Caco-2 (cell line): ENCODE data around the gene ANO4. TPM values are rescaled to one million over a fixed set of nuclear protein-coding genes. Genes with fewer than 3 reads are reported as not detected.
"Not testable (repeated sequence)": the region's sequence is repeated elsewhere in the genome, so short reads cannot be mapped to it uniquely, and the experiment has no call there.

Source experiments
- BruUV-seq: library from RNA; stranded (reverse); fragments of 400-500 nt; replicated peaks from 2 replicates; lab custom pipeline; 2021; lab: Mats Ljungman, UMichigan
- CTCF ChIA-PET: fragments of 300-600 bp; sonication (Branson Sonifier 250); formaldehyde crosslinking; loops from one replicate; lab custom pipeline; 2022; ENCODE audit warnings: antibody characterized with exemption; lab: Charles Lee
- POLR2A ChIA-PET: fragments of 300-600 bp; sonication (Branson Sonifier 250); formaldehyde crosslinking; loops from one replicate; lab custom pipeline; 2022; ENCODE audit warnings: antibody characterized with exemption; lab: Charles Lee
- DNase-seq, 2 experiments: peaks; one replicate each; pipeline versions ENCODE4 v3.0.0 to v3.0.0-alpha.2; 2020 to 2022
- H3K27me3 ChIP-seq: replicated peaks from 2 replicates; pipeline ENCODE4 v1.6.0; 2011; ENCODE audit warnings: low read length; ENCODE audit not compliant: control insufficient read depth, insufficient read depth
- H3K36me3 ChIP-seq: 2 replicates; pipeline ENCODE4 v1.5.1; 2011; ENCODE audit warnings: low read length; ENCODE audit not compliant: control insufficient read depth, insufficient read depth
- H3K4me1 ChIP-seq: fragments of 250-450 bp; sonication (Bioruptor Pico); 2 replicates; pipeline ENCODE4 v1.5.1; 2020; ENCODE audit warnings: mild to moderate bottlenecking
- H3K4me3 ChIP-seq: 2 replicates; pipeline ENCODE4 v1.5.1; 2011; ENCODE audit warnings: low read depth, mild to moderate bottlenecking, control low read depth, low read length
- H3K9me3 ChIP-seq: fragments of 250-450 bp; sonication (Bioruptor Pico); 2 replicates; pipeline ENCODE4 v1.5.1; 2020; ENCODE audit warnings: mild to moderate bottlenecking, moderate library complexity
- H3K27ac Mint-ChIP-seq: one replicate; pipeline ENCODE4 v1.8.0; 2022; ENCODE audit warnings: mixed read lengths; ENCODE audit not compliant: unreplicated experiment
- H3K27me3 Mint-ChIP-seq: one replicate; pipeline ENCODE4 v1.8.0; 2022; ENCODE audit warnings: mixed read lengths; ENCODE audit not compliant: insufficient read depth, unreplicated experiment
- H3K36me3 Mint-ChIP-seq: one replicate; pipeline ENCODE4 v1.8.0; 2022; ENCODE audit warnings: mild to moderate bottlenecking, mixed read lengths; ENCODE audit not compliant: insufficient read depth, unreplicated experiment
- H3K4me1 Mint-ChIP-seq: one replicate; pipeline ENCODE4 v1.8.0; 2022; ENCODE audit warnings: low read depth, mixed read lengths; ENCODE audit not compliant: unreplicated experiment
- H3K4me3 Mint-ChIP-seq: one replicate; pipeline ENCODE4 v1.8.0; 2022; ENCODE audit warnings: mild to moderate bottlenecking, moderate library complexity, mixed read lengths; ENCODE audit not compliant: unreplicated experiment
- H3K9me3 Mint-ChIP-seq: one replicate; pipeline ENCODE4 v1.8.0; 2022; ENCODE audit warnings: mixed read lengths; ENCODE audit not compliant: unreplicated experiment
- intact Hi-C: fragments of 100-400 bp; cut with micrococcal nuclease; formaldehyde crosslinking; loops from one replicate; pipeline ENCODE4 v1.10.0; 2022; ENCODE audit not compliant: unreplicated experiment
- total RNA-seq: library from RNA; stranded (reverse); gene quantifications from 2 replicates; pipeline ENCODE4 v1.2.3, GENCODE V29; 2022
- TF ChIP-seq, protein P1 (sequence below), 2 experiments: fragments of 200-600 bp in 1 of 2; IDR thresholded peaks; 1 replicate in 1 of 2; 2 replicates in 1 of 2; pipeline versions ENCODE4 v1.5.1 to v1.8.0; 2011 to 2022; ENCODE audit warnings: antibody characterized with exemption in 1 of 2, control low read depth in 1 of 2, inconsistent platforms in 1 of 2, low read depth in 1 of 2, low read length in 1 of 2, mild to moderate bottlenecking in 1 of 2, moderate library complexity in 1 of 2; ENCODE audit not compliant: insufficient read depth in 1 of 2, severe bottlenecking in 1 of 2, unreplicated experiment in 1 of 2

The ANO4 gene
- total RNA-seq, 1 experiment from 2014 or later: 0.09 TPM

GRCh38 chr12:100927826-100928225 is 133.2 kb downstream of the ANO4 start:
- Mint-ChIP-seq H3K27ac (no peak overlapping the region), H3K27me3 (peaks cover 6% of the 10 kb centered on the region), H3K36me3 (no peaks in the 10 kb centered on the region), H3K4me1 (no peaks in the 10 kb centered on the region), H3K9me3 (no peaks in the 10 kb centered on the region), H3K4me3 (no peak overlapping the region)
- DNase-seq: no peak
- intact Hi-C loops: loop anchor here (5.0 to 10.0 kb wide), 2 partner anchors 127 to 394 kb away; no protein-coding TSS in a partner anchor
- Histone ChIP-seq H3K4me3 (no peak overlapping the region), H3K4me1 (no peaks in the 10 kb centered on the region), H3K9me3 (no peaks in the 10 kb centered on the region), H3K27me3 (no peaks in the 10 kb centered on the region), H3K36me3 (no peaks in the 10 kb centered on the region)
- TF ChIP-seq, protein P1, sequence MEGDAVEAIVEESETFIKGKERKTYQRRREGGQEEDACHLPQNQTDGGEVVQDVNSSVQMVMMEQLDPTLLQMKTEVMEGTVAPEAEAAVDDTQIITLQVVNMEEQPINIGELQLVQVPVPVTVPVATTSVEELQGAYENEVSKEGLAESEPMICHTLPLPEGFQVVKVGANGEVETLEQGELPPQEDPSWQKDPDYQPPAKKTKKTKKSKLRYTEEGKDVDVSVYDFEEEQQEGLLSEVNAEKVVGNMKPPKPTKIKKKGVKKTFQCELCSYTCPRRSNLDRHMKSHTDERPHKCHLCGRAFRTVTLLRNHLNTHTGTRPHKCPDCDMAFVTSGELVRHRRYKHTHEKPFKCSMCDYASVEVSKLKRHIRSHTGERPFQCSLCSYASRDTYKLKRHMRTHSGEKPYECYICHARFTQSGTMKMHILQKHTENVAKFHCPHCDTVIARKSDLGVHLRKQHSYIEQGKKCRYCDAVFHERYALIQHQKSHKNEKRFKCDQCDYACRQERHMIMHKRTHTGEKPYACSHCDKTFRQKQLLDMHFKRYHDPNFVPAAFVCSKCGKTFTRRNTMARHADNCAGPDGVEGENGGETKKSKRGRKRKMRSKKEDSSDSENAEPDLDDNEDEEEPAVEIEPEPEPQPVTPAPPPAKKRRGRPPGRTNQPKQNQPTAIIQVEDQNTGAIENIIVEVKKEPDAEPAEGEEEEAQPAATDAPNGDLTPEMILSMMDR (IDR thresholded peaks at IDR 0.05; ENCODE audit: insufficient read depth in 1 of 2, low read depth in 1 of 2, low read length in 1 of 2, severe bottlenecking in 1 of 2, unreplicated experiment in 1 of 2): no peak
- BruUV-seq: no TSS peak
- POLR2A ChIA-PET: no interaction called here
- CTCF ChIA-PET: no interaction called here

- ChIA-PET POLR2A (no interaction called here), CTCF (no interaction called here)
- Mint-ChIP-seq H3K4me3 (no peak overlapping the region), H3K27me3 (peaks cover 6% of the 10 kb centered on the region), H3K36me3 (no peaks in the 10 kb centered on the region), H3K4me1 (no peaks in the 10 kb centered on the region), H3K27ac (no peak overlapping the region), H3K9me3 (no peaks in the 10 kb centered on the region)
- Histone ChIP-seq H3K4me3 (no peak overlapping the region), H3K9me3 (no peaks in the 10 kb centered on the region), H3K36me3 (no peaks in the 10 kb centered on the region), H3K4me1 (no peaks in the 10 kb centered on the region), H3K27me3 (no peaks in the 10 kb centered on the region)
- intact Hi-C loops: no loop called here
- DNase-seq: no peak
- TF ChIP-seq, protein P1 (IDR thresholded peaks at IDR 0.05; ENCODE audit: insufficient read depth in 1 of 2, low read depth in 1 of 2, low read length in 1 of 2, severe bottlenecking in 1 of 2, unreplicated experiment in 1 of 2): no peak
- no TSS peak for BruUV-seq
Observed at GRCh38 chr12:100932571-100932970, 138.0 kb downstream of the ANO4 start.

DNA sequence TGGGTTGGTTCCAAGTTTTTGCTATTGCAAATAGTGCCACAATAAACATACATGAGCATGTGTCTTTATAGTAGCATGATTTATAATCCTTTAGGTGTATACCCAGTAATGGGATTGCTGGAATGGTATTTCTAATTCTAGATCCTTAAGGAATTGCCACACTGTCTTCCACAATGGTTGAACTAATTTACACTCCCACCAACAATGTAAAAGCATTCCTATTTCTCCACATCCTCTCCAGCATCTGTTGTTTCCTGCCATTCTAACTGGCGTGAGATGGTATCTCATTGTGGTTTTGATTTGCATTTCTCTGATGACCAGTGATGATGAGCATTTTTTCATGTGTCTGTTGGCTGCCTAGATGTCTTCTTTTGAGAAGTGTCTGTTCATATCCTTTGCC is 139.0 kb downstream of the ANO4 start:
- peaks cover 12% of the 10 kb centered on the region for H3K27me3 Mint-ChIP-seq
- H3K36me3 Mint-ChIP-seq, H3K9me3 Mint-ChIP-seq, CTCF ChIA-PET, BruUV-seq, H3K27ac Mint-ChIP-seq, H3K4me1 ChIP-seq, H3K27me3 ChIP-seq, DNase-seq, intact Hi-C loops, H3K36me3 ChIP-seq, POLR2A ChIA-PET, H3K4me3 ChIP-seq, H3K9me3 ChIP-seq, H3K4me3 Mint-ChIP-seq, H3K4me1 Mint-ChIP-seq: not testable (repeated sequence)

GRCh38 chr12:100935929-100936328 is 141.4 kb downstream of the ANO4 start:
- H3K4me3 ChIP-seq: no peak overlapping the region

More at GRCh38 chr12:100935929-100936328, 141.4 kb downstream of the ANO4 start:
- intact Hi-C loops: no loop called here
- H3K9me3 Mint-ChIP-seq: no peaks in the 10 kb centered on the region
- H3K27me3 Mint-ChIP-seq: peaks cover 9% of the 10 kb centered on the region
- H3K9me3 ChIP-seq: no peaks in the 10 kb centered on the region
- H3K4me1 Mint-ChIP-seq: no peaks in the 10 kb centered on the region
- ChIA-PET CTCF (no interaction called here), POLR2A (no interaction called here)
- H3K36me3 ChIP-seq: no peaks in the 10 kb centered on the region
- no peaks in the 10 kb centered on the region for H3K27me3 ChIP-seq
- TF ChIP-seq, protein P1 (IDR thresholded peaks at IDR 0.05; ENCODE audit: insufficient read depth in 1 of 2, low read depth in 1 of 2, low read length in 1 of 2, severe bottlenecking in 1 of 2, unreplicated experiment in 1 of 2): no peak
- no peaks in the 10 kb centered on the region for H3K4me1 ChIP-seq
- no peaks in the 10 kb centered on the region for H3K36me3 Mint-ChIP-seq
- H3K4me3 Mint-ChIP-seq: no peak overlapping the region
- no peak overlapping the region for H3K27ac Mint-ChIP-seq
- no TSS peak for BruUV-seq
- no peak for DNase-seq
